ENCODE measurements around the gene UBE2L3. TPM values are rescaled to one million over a fixed set of nuclear protein-coding genes. Genes with fewer than 3 reads are reported as not detected.

Gene UBE2L3
- total and polyA plus RNA-seq, 2 of the 13 experiments (the other 11 are each of a cell fraction or from before 2014, with no cell fraction given), result 30.2 to 58.1 TPM

- TF ChIP-seq NBN (conservative IDR thresholded peaks at IDR 0.05), result no peak
- TF ChIP-seq ZNF329 (CRISPR knock-in tag; IDR thresholded peaks at IDR 0.05; ENCODE audit: low read depth), result no peak
- TF ChIP-seq BHLHE40 (IDR thresholded peaks at IDR 0.05; ENCODE audit: low read length), result 0 out of 2 replicates have a peak, but pooled peaks have one; percentile 4
- TF ChIP-seq EP300 (IDR thresholded peaks at IDR 0.05; ENCODE audit: low read depth in 2 of 2, low read length in 2 of 2), result no peak
- TF ChIP-seq EP300 (CRISPR knock-in tag; IDR thresholded peaks at IDR 0.05; ENCODE audit: borderline replicate concordance), result no peak
- no peak for TF ChIP-seq ATF6 (CRISPR knock-in tag; conservative IDR thresholded peaks at IDR 0.05)
- TF ChIP-seq, protein P1, sequence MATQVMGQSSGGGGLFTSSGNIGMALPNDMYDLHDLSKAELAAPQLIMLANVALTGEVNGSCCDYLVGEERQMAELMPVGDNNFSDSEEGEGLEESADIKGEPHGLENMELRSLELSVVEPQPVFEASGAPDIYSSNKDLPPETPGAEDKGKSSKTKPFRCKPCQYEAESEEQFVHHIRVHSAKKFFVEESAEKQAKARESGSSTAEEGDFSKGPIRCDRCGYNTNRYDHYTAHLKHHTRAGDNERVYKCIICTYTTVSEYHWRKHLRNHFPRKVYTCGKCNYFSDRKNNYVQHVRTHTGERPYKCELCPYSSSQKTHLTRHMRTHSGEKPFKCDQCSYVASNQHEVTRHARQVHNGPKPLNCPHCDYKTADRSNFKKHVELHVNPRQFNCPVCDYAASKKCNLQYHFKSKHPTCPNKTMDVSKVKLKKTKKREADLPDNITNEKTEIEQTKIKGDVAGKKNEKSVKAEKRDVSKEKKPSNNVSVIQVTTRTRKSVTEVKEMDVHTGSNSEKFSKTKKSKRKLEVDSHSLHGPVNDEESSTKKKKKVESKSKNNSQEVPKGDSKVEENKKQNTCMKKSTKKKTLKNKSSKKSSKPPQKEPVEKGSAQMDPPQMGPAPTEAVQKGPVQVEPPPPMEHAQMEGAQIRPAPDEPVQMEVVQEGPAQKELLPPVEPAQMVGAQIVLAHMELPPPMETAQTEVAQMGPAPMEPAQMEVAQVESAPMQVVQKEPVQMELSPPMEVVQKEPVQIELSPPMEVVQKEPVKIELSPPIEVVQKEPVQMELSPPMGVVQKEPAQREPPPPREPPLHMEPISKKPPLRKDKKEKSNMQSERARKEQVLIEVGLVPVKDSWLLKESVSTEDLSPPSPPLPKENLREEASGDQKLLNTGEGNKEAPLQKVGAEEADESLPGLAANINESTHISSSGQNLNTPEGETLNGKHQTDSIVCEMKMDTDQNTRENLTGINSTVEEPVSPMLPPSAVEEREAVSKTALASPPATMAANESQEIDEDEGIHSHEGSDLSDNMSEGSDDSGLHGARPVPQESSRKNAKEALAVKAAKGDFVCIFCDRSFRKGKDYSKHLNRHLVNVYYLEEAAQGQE (IDR thresholded peaks at IDR 0.05; ENCODE audit: borderline replicate concordance in 1 of 2, low read depth in 1 of 2, low read length in 2 of 2), result no peak
- TF ChIP-seq TOPORS (CRISPR knock-in tag; IDR thresholded peaks at IDR 0.05), result no peak
- TF ChIP-seq PATZ1 (CRISPR knock-in tag; IDR thresholded peaks at IDR 0.05), result 0 out of 2 replicates have a peak, but pooled peaks have one; percentile 16
- TF ChIP-seq, protein P2, sequence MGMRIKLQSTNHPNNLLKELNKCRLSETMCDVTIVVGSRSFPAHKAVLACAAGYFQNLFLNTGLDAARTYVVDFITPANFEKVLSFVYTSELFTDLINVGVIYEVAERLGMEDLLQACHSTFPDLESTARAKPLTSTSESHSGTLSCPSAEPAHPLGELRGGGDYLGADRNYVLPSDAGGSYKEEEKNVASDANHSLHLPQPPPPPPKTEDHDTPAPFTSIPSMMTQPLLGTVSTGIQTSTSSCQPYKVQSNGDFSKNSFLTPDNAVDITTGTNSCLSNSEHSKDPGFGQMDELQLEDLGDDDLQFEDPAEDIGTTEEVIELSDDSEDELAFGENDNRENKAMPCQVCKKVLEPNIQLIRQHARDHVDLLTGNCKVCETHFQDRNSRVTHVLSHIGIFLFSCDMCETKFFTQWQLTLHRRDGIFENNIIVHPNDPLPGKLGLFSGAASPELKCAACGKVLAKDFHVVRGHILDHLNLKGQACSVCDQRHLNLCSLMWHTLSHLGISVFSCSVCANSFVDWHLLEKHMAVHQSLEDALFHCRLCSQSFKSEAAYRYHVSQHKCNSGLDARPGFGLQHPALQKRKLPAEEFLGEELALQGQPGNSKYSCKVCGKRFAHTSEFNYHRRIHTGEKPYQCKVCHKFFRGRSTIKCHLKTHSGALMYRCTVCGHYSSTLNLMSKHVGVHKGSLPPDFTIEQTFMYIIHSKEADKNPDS (CRISPR knock-in tag; IDR thresholded peaks at IDR 0.05), result no peak
- no peak for TF ChIP-seq HDAC2 (CRISPR knock-in tag; IDR thresholded peaks at IDR 0.05)
- no peak for TF ChIP-seq MAF1 (CRISPR knock-in tag; IDR thresholded peaks at IDR 0.05; ENCODE audit: borderline replicate concordance)
- TF ChIP-seq ZNF850 (CRISPR knock-in tag; conservative IDR thresholded peaks at IDR 0.05), result no peak
- no peak for TF ChIP-seq ZBTB20 (CRISPR knock-in tag; IDR thresholded peaks at IDR 0.05; ENCODE audit: borderline replicate concordance, low read depth)
- peak; percentile 34; the same call in 1 of the 2 replicates for TF ChIP-seq GPN1 (CRISPR knock-in tag; IDR thresholded peaks at IDR 0.05; ENCODE audit: borderline replicate concordance)
- peak; percentile 18 for TF ChIP-seq XRCC5 (optimal IDR thresholded peaks at IDR 0.05; ENCODE audit: low read length)
- TF ChIP-seq SRSF1 (optimal IDR thresholded peaks at IDR 0.05; ENCODE audit: low read depth, low read length), result no peak
- TF ChIP-seq HOXA7 (CRISPR knock-in tag; IDR thresholded peaks at IDR 0.05), result no peak
Observed at GRCh38 chr22:21641789-21642583, 74.5 kb downstream of the UBE2L3 start, which contains the start of gene SDF2L1 (continued).
